K562 (cell line): Measurements from ENCODE around the gene ARL6IP4. TPM values are rescaled to one million over a fixed set of nuclear protein-coding genes. Genes with fewer than 3 reads are reported as not detected.
A peak's percentile ranks its signal among the peaks of the same experiment; 100 is the strongest.

Experiments used
- ATAC-seq: fragments of 200-7000 bp; cut with Tn5 transposase; 3 replicates; pipeline ENCODE4 v1.9.1; 2020; ENCODE audit warnings: moderate library complexity
- BruUV-seq: library from RNA; stranded (reverse); fragments of 400-500 nt; replicated peaks from 2 replicates; lab custom pipeline; 2021; lab: Mats Ljungman, UMichigan
- CTCF ChIA-PET: fragments of 300-600 bp; formaldehyde crosslinking; extraction: SDS; loops from one replicate; lab custom pipeline; 2021; ENCODE audit warnings: low intra/inter-chr PET ratio; lab: Yijun Ruan, JAX
- POLR2A ChIA-PET: fragments of 300-600, 350-650 bp; sonication (Branson Sonifier 250); formaldehyde crosslinking; extraction: SDS; loops from one replicate; lab custom pipeline; 2021; ENCODE audit warnings: antibody characterized with exemption, inconsistent platforms; lab: Yijun Ruan, JAX
- DNase-seq, 4 experiments: peaks; one replicate each; pipeline versions ENCODE4 v3.0.0 to v3.0.0-alpha.2; 2011 to 2018; ENCODE audit warnings: low spot score in 3 of 4, mixed read lengths in 3 of 4; ENCODE audit errors: extremely low read depth in 1 of 4
- FAIRE-seq: peaks from 2 replicates; lab custom pipeline; 2011; peaks lifted over from hg19 to GRCh38; lab: Jason Lieb, UNC
- H2AFZ ChIP-seq: 2 replicates; pipeline ENCODE4 v1.6.0; 2011; ENCODE audit warnings: low read depth, low read length, control low read depth, inconsistent platforms
- H3K27ac ChIP-seq: fragments of 200-600 bp; 3 replicates; pipeline ENCODE4 v1.8.0; 2011; ENCODE audit warnings: low read depth, mild to moderate bottlenecking, control low read depth, inconsistent platforms, low read length, moderate library complexity, mixed read lengths; ENCODE audit errors: extremely low read depth
- H3K27me3 ChIP-seq, 2 experiments: fragments of 300-600 bp in 1 of 2; 2 replicates in 1 of 2; 3 replicates in 1 of 2; pipeline versions ENCODE4 v1.6.0 to v1.8.0; 2011; ENCODE audit warnings: inconsistent platforms in 2 of 2, low read length in 2 of 2, mild to moderate bottlenecking in 1 of 2, mixed read lengths in 1 of 2, moderate library complexity in 1 of 2; ENCODE audit not compliant: control insufficient read depth in 2 of 2, insufficient read depth in 2 of 2
- H3K36me3 ChIP-seq: fragments of 300-600 bp; 3 replicates; pipeline ENCODE4 v1.8.0; 2011; ENCODE audit warnings: mild to moderate bottlenecking, low read length, inconsistent platforms; ENCODE audit not compliant: control insufficient read depth, insufficient read depth
- H3K4me1 ChIP-seq, 2 experiments: fragments of 200-600 bp in 1 of 2; replicated peaks in 1 of 2; 2 replicates in 1 of 2; 3 replicates in 1 of 2; pipeline versions ENCODE4 v1.5.1 to v1.8.0; 2011; ENCODE audit warnings: inconsistent platforms in 2 of 2, low read length in 2 of 2, mild to moderate bottlenecking in 1 of 2, mixed read lengths in 1 of 2, moderate library complexity in 1 of 2; ENCODE audit not compliant: control insufficient read depth in 2 of 2, insufficient read depth in 2 of 2
- H3K4me2 ChIP-seq: 2 replicates; pipeline ENCODE4 v1.6.1; 2011; ENCODE audit warnings: low read length, control low read depth, inconsistent platforms, mixed read lengths; ENCODE audit not compliant: insufficient read depth
- H3K4me3 ChIP-seq: fragments of 200-600 bp; sonication (generic), shearing (Covaris generic); 2 replicates; pipeline ENCODE4 v1.5.1; 2016; ENCODE audit warnings: control low read depth, inconsistent platforms
- H3K79me2 ChIP-seq: fragments of 200-600 bp; 3 replicates; pipeline ENCODE4 v1.8.0; 2011; ENCODE audit warnings: low read length, inconsistent platforms; ENCODE audit not compliant: control insufficient read depth, insufficient read depth
- H3K9ac ChIP-seq, 2 experiments: 2 replicates each; pipeline versions ENCODE4 v1.6.0 to v1.6.1; 2011; ENCODE audit warnings: low read depth in 2 of 2, low read length in 2 of 2, control low read depth in 1 of 2, inconsistent platforms in 1 of 2, mild to moderate bottlenecking in 1 of 2, mixed read lengths in 1 of 2; ENCODE audit not compliant: insufficient read depth in 1 of 2
- H3K9me1 ChIP-seq: one replicate; pipeline ENCODE4 v1.6.0; 2011; ENCODE audit warnings: inconsistent platforms, mild to moderate bottlenecking, low read length, moderate library complexity; ENCODE audit not compliant: control insufficient read depth, insufficient read depth
- H3K9me3 ChIP-seq: replicated peaks from 2 replicates; pipeline ENCODE4 v1.5.1; 2011; ENCODE audit warnings: low read depth, low read length, inconsistent platforms; ENCODE audit not compliant: control insufficient read depth, insufficient read depth
- H4K20me1 ChIP-seq: replicated peaks from 2 replicates; pipeline ENCODE4 v1.6.1; 2011; ENCODE audit warnings: low read length, inconsistent platforms, mixed read lengths; ENCODE audit not compliant: control insufficient read depth, insufficient read depth
- KHSRP ChIP-seq: fragments of 450-650 bp; IDR thresholded peaks from 2 replicates; pipeline ENCODE4 v1.6.1; 2017
- MAFG ChIP-seq: fragments of 450-650 bp; conservative IDR thresholded peaks from 2 replicates; pipeline ENCODE4 v1.6.1; 2016; ENCODE audit warnings: missing genetic modification characterization, missing compliant biosample characterization
- MLLT1 ChIP-seq, 2 experiments: fragments of 450-650 bp; IDR thresholded peaks; 2 replicates each; pipeline ENCODE4 v1.6.1; 2016
- NCOA6 ChIP-seq: fragments of 450-650 bp; IDR thresholded peaks from 2 replicates; pipeline ENCODE4 v1.6.1; 2017; ENCODE audit warnings: mild to moderate bottlenecking
- NR4A1 ChIP-seq, 2 experiments: fragments of 250-450 bp in 1 of 2; fragments of 450-650 bp in 1 of 2; sonication (Bioruptor Pico) in 1 of 2; IDR thresholded peaks; 2 replicates each; pipeline versions ENCODE4 v1.4.0 to v1.6.1; 2016 to 2020; ENCODE audit warnings: mild to moderate bottlenecking in 2 of 2, missing compliant biosample characterization in 1 of 2, missing genetic modification characterization in 1 of 2, moderate library complexity in 1 of 2
- PHB ChIP-seq: fragments of 250-450 bp; sonication (Bioruptor Pico); IDR thresholded peaks from 2 replicates; pipeline ENCODE4 v1.5.0; 2021
- PTBP1 ChIP-seq: fragments of 200-400 bp; formaldehyde crosslinking; IDR thresholded peaks from 2 replicates; pipeline ENCODE4 v1.6.1; 2017; ENCODE audit warnings: low read depth, low read length
- RBM22 ChIP-seq: fragments of 200-400 bp; formaldehyde crosslinking; IDR thresholded peaks from 2 replicates; pipeline ENCODE4 v1.6.1; 2018; ENCODE audit warnings: low read length, low read depth; ENCODE audit not compliant: poor library complexity, severe bottlenecking
- TFAP4 ChIP-seq: sonication (generic); formaldehyde crosslinking; IDR thresholded peaks from 2 replicates; pipeline ENCODE4 v1.8.0; 2022; ENCODE audit warnings: missing genetic modification reagents, mild to moderate bottlenecking, moderate library complexity, borderline replicate concordance
- ZBTB11 ChIP-seq, 3 experiments: fragments of 200-800 bp in 1 of 3; fragments of 250-450 bp in 1 of 3; fragments of 450-650 bp in 1 of 3; sonication (Bioruptor Pico) in 1 of 3; sonication (Bioruptor generic) in 1 of 3; formaldehyde crosslinking in 1 of 3; IDR thresholded peaks; 2 replicates each; pipeline versions ENCODE4 v1.6.1 to v1.8.0; 2016 to 2022; ENCODE audit warnings: mild to moderate bottlenecking in 2 of 3, missing genetic modification characterization in 2 of 3, missing compliant biosample characterization in 1 of 3, moderate library complexity in 1 of 3
- ZBTB12 ChIP-seq: fragments of 250-450 bp; sonication (Bioruptor Pico); IDR thresholded peaks from 2 replicates; pipeline ENCODE4 v1.4.0; 2020
- ZNF311 ChIP-seq: fragments of 250-450 bp; sonication (Bioruptor Pico); IDR thresholded peaks from 2 replicates; pipeline ENCODE4 v1.4.0; 2020; ENCODE audit warnings: mild to moderate bottlenecking, moderate library complexity
- ZNF316 ChIP-seq: fragments of 450-650 bp; IDR thresholded peaks from 2 replicates; pipeline ENCODE4 v1.6.1; 2016
- ZNF512 ChIP-seq: IDR thresholded peaks from 2 replicates; pipeline ENCODE4 v1.6.1; 2016; ENCODE audit warnings: missing genetic modification characterization, missing compliant biosample characterization
- WGBS: fragments of 100-300 bp; shearing (Covaris generic); methylation state at CpG from one replicate; pipeline ENCODE4 v1.1.6; 2016; ENCODE audit warnings: low coverage, mixed read lengths; ENCODE audit not compliant: insufficient coverage; ENCODE audit errors: missing lambda C conversion rate; 5-methylcytosine and 5-hydroxymethylcytosine counted together
- in situ Hi-C: fragments of 300-500 bp; cut with MboI; formaldehyde crosslinking; loops from 4 replicates; pipeline ENCODE4 v1.15.0; 2018; ENCODE audit warnings: inconsistent platforms, mixed read lengths
- intact Hi-C: fragments of 100-400 bp; cut with micrococcal nuclease; formaldehyde crosslinking; loops from 2 replicates; pipeline ENCODE4 v1.14.2; 2022
- polyA plus RNA-seq, 8 experiments: library from polyadenylated mRNA; depleted of rRNA in 4 of 8; stranded (reverse) in 5 of 8; unstranded in 3 of 8; fragments of >200 nt; fragmentation: Nextera tagmentation in 2 of 8; fragmentation: Illumina TruSeq in 1 of 8; extraction: Ambion mirVana in 2 of 8; extraction: Trizol in 1 of 8; gene quantifications; 2 replicates each; pipeline versions ENCODE4 v1.2.1 to v1.2.3, GENCODE V29; 2011 to 2014; ENCODE audit warnings: inconsistent platforms in 1 of 8, missing spikeins in 1 of 8
- total RNA-seq, 7 experiments: library from RNA; depleted of rRNA in 6 of 7; stranded (reverse); fragments of >200 nt in 6 of 7; fragmentation: Illumina TruSeq in 2 of 7; extraction: Trizol in 2 of 7; gene quantifications; 2 replicates each; pipeline versions ENCODE4 v1.2.1 to v1.2.3, GENCODE V29; 2011 to 2021; ENCODE audit warnings: low replicate concordance in 1 of 7

Gene ARL6IP4
- total and polyA plus RNA-seq, 9 of the 15 experiments (the other 6 are each of a cell fraction or from before 2014, with no cell fraction given) = 2.4 to 255 (median 151) TPM

GRCh38 chr12:122979908-122980182 lies 636 bp upstream of the ARL6IP4 start:
- peaks cover 5% of the 10 kb centered on the region; the same call in 1 of the 2 replicates for H4K20me1 ChIP-seq
- DNase-seq (peak in 1 of 4 experiments; percentile 39), ATAC-seq (no peak), FAIRE-seq (no peak)
- peak overlapping the region; percentile 80 for H3K4me2 ChIP-seq
- H3K36me3 ChIP-seq = peaks cover 58% of the 10 kb centered on the region
- peaks cover 41 to 83% of the 10 kb centered on the region in 2 experiments for H3K4me1 ChIP-seq
- no TSS peak for BruUV-seq
- peaks cover 58% of the 10 kb centered on the region for H3K79me2 ChIP-seq
- CTCF ChIA-PET = no interaction called here
- in situ Hi-C loops (no loop called here), intact Hi-C loops (loop anchor here (5.0 to 10.0 kb wide), 2 partner anchors 52 to 165 kb away; no protein-coding TSS in a partner anchor)
- H3K27ac ChIP-seq = peak overlapping the region; percentile 84
- H3K9ac ChIP-seq = peak overlapping the region; percentile 89 to 99
- WGBS = 35% methylated on average over 7 of the region's 7 CpGs
- peak overlapping the region; percentile 88 for H2AFZ ChIP-seq
- POLR2A ChIA-PET = interaction anchor here (0.9 kb wide), 1 partner anchor 139 kb away, joined by 3 read pairs; no protein-coding TSS in a partner anchor
- H3K4me3 ChIP-seq = peak overlapping the region; percentile 88
- no peaks in the 10 kb centered on the region for H3K9me3 ChIP-seq
- H3K27me3 ChIP-seq = no peaks in the 10 kb centered on the region
- no peaks in the 10 kb centered on the region for H3K9me1 ChIP-seq
- TF ChIP-seq MAFG (peak; percentile 12; the same call in 1 of the 2 replicates), ZNF311 (no peak), NCOA6 (no peak), MLLT1 (IDR thresholded peaks at IDR 0.05) (no peak), PHB (no peak), TFAP4 (CRISPR knock-in tag) (no peak), RBM22 (no peak), ZBTB11 (CRISPR knock-in tag; IDR thresholded peaks at IDR 0.05) (no peak), PTBP1 (0 out of 2 replicates have a peak, but pooled peaks have one; percentile 14), ZBTB12 (CRISPR knock-in tag) (no peak), ZNF316 (peak; percentile 53; the same call in 1 of the 2 replicates), ZNF512 (no peak), NR4A1 (CRISPR knock-in tag; IDR thresholded peaks at IDR 0.05) (no peak), NR4A1 (tag; IDR thresholded peaks at IDR 0.05) (no peak), KHSRP (no peak)
